Chondrocyte (in vitro differentiated cells): ENCODE data around the gene KLF15. TPM values are rescaled to one million over a fixed set of nuclear protein-coding genes. Genes with fewer than 3 reads are reported as not detected.

ENCODE experiments used
- DNase-seq: peaks from one replicate; pipeline ENCODE4 v3.0.0; 2021; ENCODE audit warnings: mixed read lengths, low spot score
- H3K27ac Mint-ChIP-seq: one replicate; pipeline ENCODE4 v1.8.0; 2021; ENCODE audit warnings: mild to moderate bottlenecking, moderate library complexity, mixed read lengths; ENCODE audit not compliant: unreplicated experiment
- H3K27me3 Mint-ChIP-seq: 2 replicates; pipeline ENCODE4 v1.8.0; 2021; ENCODE audit warnings: low read depth, mixed read lengths
- H3K36me3 Mint-ChIP-seq: 2 replicates; pipeline ENCODE4 v1.8.0; 2021; ENCODE audit warnings: low read depth, mixed read lengths
- H3K4me1 Mint-ChIP-seq: 2 replicates; pipeline ENCODE4 v1.8.0; 2021; ENCODE audit warnings: low read depth, mild to moderate bottlenecking, mixed read lengths
- H3K4me3 Mint-ChIP-seq: one replicate; pipeline ENCODE4 v1.8.0; 2021; ENCODE audit warnings: mild to moderate bottlenecking, moderate library complexity, mixed read lengths; ENCODE audit not compliant: unreplicated experiment
- H3K9me3 Mint-ChIP-seq: 2 replicates; pipeline ENCODE4 v1.8.0; 2021; ENCODE audit warnings: low read depth, mixed read lengths
- total RNA-seq: library from RNA; stranded (reverse); gene quantifications from 3 replicates; pipeline ENCODE4 v1.2.1, GENCODE V29; 2021
- TF ChIP-seq, protein P1 (sequence below): fragments of 200-600 bp; sonication (generic); IDR thresholded peaks from 2 replicates; pipeline ENCODE4 v1.5.0; 2021; ENCODE audit warnings: antibody characterized with exemption, mild to moderate bottlenecking, moderate library complexity

The KLF15 gene
- total RNA-seq, 1 donor from 2014 or later, result 1.3 TPM

DNA sequence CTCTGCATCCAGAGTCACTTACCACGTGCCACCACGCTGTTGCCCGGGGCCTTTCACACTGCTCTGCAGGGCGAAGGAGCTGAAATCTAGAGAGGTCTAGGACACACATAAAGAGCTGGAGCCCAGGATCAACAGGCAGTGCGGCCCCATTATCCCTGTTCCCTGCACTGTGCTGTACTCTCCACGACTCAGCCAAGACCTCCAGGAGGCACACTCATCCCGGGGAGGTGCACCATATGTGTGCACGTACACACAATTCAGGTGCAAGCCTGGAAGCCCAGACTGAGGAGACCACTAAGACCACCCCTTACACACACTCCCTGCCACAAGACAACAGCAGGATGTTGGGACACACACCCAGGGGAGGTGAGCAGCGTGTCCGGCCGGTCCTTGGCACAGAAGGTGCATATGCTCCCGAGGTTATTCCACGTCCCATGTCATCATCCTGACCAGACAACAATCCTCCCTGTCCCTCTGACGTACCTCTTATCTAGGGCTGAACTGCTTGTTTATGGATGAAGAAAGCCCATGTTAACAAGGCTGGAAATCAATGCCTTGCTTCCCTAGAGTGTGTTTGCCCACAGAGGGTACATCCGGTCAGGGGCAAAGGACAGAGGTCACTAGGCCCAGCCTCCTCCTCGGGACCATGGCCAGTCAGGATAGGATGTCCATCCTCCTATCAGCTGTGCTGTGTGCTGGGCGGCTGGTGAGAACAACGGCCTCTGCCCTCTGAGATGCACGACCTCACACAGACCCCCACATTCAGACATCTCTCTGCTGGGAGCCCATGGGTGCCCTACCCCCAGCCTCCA, 16.1 kb downstream of the KLF15 start:
- H3K36me3 Mint-ChIP-seq, result no peaks in the 10 kb centered on the region
- H3K27me3 Mint-ChIP-seq, result peaks cover 15% of the 10 kb centered on the region
- no peak overlapping the region for H3K27ac Mint-ChIP-seq
- TF ChIP-seq, protein P1, sequence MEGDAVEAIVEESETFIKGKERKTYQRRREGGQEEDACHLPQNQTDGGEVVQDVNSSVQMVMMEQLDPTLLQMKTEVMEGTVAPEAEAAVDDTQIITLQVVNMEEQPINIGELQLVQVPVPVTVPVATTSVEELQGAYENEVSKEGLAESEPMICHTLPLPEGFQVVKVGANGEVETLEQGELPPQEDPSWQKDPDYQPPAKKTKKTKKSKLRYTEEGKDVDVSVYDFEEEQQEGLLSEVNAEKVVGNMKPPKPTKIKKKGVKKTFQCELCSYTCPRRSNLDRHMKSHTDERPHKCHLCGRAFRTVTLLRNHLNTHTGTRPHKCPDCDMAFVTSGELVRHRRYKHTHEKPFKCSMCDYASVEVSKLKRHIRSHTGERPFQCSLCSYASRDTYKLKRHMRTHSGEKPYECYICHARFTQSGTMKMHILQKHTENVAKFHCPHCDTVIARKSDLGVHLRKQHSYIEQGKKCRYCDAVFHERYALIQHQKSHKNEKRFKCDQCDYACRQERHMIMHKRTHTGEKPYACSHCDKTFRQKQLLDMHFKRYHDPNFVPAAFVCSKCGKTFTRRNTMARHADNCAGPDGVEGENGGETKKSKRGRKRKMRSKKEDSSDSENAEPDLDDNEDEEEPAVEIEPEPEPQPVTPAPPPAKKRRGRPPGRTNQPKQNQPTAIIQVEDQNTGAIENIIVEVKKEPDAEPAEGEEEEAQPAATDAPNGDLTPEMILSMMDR, result no peak
- H3K9me3 Mint-ChIP-seq, result no peaks in the 10 kb centered on the region
- H3K4me1 Mint-ChIP-seq, result no peaks in the 10 kb centered on the region
- no peak overlapping the region for H3K4me3 Mint-ChIP-seq
- peak; percentile 53 for DNase-seq

DNA sequence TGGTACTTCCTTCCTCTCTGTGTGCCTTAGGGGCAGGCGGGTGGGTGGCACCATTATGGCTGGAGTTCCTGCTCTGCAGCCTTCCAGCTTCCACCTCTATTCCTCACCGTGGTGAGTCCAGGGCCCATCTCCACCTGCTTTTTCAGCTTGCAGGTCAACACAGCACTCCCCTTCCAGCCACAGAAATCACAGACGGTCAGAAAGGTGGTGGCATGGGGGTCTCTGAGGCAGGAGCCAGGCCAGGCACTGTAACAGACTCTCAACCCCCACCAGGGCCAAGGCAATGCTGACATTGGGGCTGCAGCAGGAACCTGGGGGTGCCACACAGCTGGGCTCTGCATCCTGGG, 16.6 kb downstream of the KLF15 start:
- peak; percentile 77 for DNase-seq
- H3K9me3 Mint-ChIP-seq, result no peaks in the 10 kb centered on the region
- H3K27ac Mint-ChIP-seq, result no peak overlapping the region
- no peaks in the 10 kb centered on the region for H3K36me3 Mint-ChIP-seq
- TF ChIP-seq, protein P1, result no peak
- no peak overlapping the region for H3K4me3 Mint-ChIP-seq
- no peaks in the 10 kb centered on the region for H3K4me1 Mint-ChIP-seq
- H3K27me3 Mint-ChIP-seq, result peaks cover 15% of the 10 kb centered on the region

- H3K4me3 Mint-ChIP-seq, result no peak overlapping the region
- H3K9me3 Mint-ChIP-seq, result no peaks in the 10 kb centered on the region
- H3K27me3 Mint-ChIP-seq, result peaks cover 15% of the 10 kb centered on the region
- no peak overlapping the region for H3K27ac Mint-ChIP-seq
- peak; percentile 77 for DNase-seq
- no peaks in the 10 kb centered on the region for H3K4me1 Mint-ChIP-seq
- TF ChIP-seq, protein P1, result no peak
- H3K36me3 Mint-ChIP-seq, result no peaks in the 10 kb centered on the region
Measured at GRCh38 chr3:126340081-126340511, 17.1 kb downstream of the KLF15 start.

GRCh38 chr3:126339466-126339865, 17.7 kb downstream of the KLF15 start:
- Mint-ChIP-seq H3K4me1 (no peaks in the 10 kb centered on the region), H3K4me3 (no peak overlapping the region), H3K9me3 (no peaks in the 10 kb centered on the region), H3K27me3 (peaks cover 15% of the 10 kb centered on the region), H3K27ac (no peak overlapping the region), H3K36me3 (no peaks in the 10 kb centered on the region)
- DNase-seq, result peak; percentile 44
- TF ChIP-seq, protein P1, result no peak

GRCh38 chr3:126338790-126339288, 18.4 kb downstream of the KLF15 start:
- Mint-ChIP-seq H3K4me3 (no peak overlapping the region), H3K9me3 (no peaks in the 10 kb centered on the region), H3K27me3 (peaks cover 15% of the 10 kb centered on the region), H3K36me3 (no peaks in the 10 kb centered on the region), H3K27ac (no peak overlapping the region), H3K4me1 (no peaks in the 10 kb centered on the region)
- TF ChIP-seq, protein P1, result no peak
- peak; percentile 92 for DNase-seq
